ENCODE results near the gene AP3M1.
A peak's percentile ranks its signal among the peaks of the same experiment; 100 is the strongest.

The AP3M1 gene

DNA sequence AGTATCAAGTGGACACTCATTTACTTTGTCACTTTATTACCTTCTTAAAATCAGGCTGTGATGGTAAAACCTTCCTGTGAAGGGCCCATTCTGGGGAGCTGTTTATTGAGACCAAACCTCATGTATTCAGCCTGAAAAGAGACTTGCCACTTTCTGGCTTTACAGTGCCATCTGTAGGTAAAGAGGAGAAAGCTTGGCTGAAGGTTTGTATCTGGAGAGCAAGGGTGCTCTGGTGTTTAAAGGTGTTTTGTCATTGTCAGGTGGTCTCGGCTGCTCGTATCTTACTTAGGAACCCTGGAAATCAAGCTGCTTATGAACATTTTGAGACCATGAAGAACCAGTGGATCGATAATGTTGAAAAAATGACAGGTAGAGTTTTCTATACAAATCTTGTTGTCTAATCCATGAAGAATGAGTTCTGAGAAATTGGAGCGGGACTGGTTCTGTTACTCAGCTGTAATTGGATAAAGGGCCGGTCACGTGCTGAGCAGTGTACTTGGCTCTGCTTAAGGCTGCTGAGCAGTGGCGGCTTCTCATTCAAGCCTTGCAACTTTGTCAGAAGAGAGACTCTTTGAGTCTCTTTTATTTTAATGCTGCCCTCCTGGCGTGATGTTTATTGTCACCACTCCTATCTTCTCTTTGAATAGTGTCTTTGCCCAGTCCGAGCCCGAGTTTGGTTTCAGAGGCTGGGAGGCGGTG lies 46.9 kb downstream of the AP3M1 start:
- H3K27ac ChIP-seq (ENCODE audit: low read depth, low read length), result no peak overlapping the region
- no peak overlapping the region for H2BK15ac ChIP-seq (replicated peaks; ENCODE audit: low read depth)
- DNase-seq, result peak; percentile 71
- H3K4ac ChIP-seq (ENCODE audit: low read depth, low read length), result no peak overlapping the region
- H3K27me3 ChIP-seq (ENCODE audit: insufficient read depth, low read length, poor library complexity), result no peaks in the 10 kb centered on the region
- H3K4me2 ChIP-seq (ENCODE audit: low read length), result no peak overlapping the region
- no peak overlapping the region for H3K9ac ChIP-seq (ENCODE audit: low read length)
- H4K8ac ChIP-seq (ENCODE audit: low read depth, low read length), result no peak overlapping the region
- H2AK5ac ChIP-seq (ENCODE audit: low read length), result no peak overlapping the region
- H4K5ac ChIP-seq (ENCODE audit: low read length), result no peak overlapping the region
- no peak overlapping the region for H3K4me3 ChIP-seq (ENCODE audit: low read length)
- H3K18ac ChIP-seq (ENCODE audit: low read length), result no peak overlapping the region
- H3K4me1 ChIP-seq (ENCODE audit: control insufficient read depth, low read depth, low read length), result no peaks in the 10 kb centered on the region
- no peak overlapping the region for H3K56ac ChIP-seq (ENCODE audit: low read length)
- no peak overlapping the region for H2BK120ac ChIP-seq (ENCODE audit: low read depth, low read length)
- peaks cover 6% of the 10 kb centered on the region for H3K79me1 ChIP-seq (ENCODE audit: low read length)
- no peaks in the 10 kb centered on the region for H3K79me2 ChIP-seq (ENCODE audit: control insufficient read depth, insufficient read depth, low read length)
- no peak overlapping the region for H3K23ac ChIP-seq (ENCODE audit: low read length)
- peaks cover 35% of the 10 kb centered on the region for H3K36me3 ChIP-seq (ENCODE audit: control insufficient read depth, insufficient read depth, low read length)
- H2BK5ac ChIP-seq (ENCODE audit: low read length), result no peak overlapping the region
- no CpG with 5 or more reads among the region's 11 CpGs for WGBS (ENCODE audit: extremely low coverage, insufficient coverage, low lambda C conversion rate)

DNA sequence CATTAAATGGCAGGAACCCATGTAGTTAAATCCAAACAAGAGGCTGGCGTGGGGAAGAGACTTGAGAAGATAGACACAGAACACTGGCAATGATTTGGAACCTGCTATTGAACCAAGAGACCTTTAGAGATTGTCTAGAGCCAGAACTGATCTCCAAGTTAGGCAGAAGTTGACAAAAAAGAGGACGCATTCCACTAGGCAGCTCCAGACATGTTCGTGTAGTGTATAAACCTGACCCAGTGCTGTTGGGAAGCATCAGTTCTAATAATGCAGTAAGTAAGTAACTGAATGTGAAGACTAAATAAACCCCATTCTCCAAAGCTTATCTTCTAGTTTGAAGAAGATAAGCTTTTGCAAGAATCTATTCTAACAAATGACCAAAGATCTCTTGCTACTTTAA lies 50.8 kb downstream of the AP3M1 start:
- H4K5ac ChIP-seq (ENCODE audit: low read length), result no peak overlapping the region
- no peak overlapping the region for H2AK5ac ChIP-seq (ENCODE audit: low read length)
- H3K18ac ChIP-seq (ENCODE audit: low read length), result no peak overlapping the region
- H3K56ac ChIP-seq (ENCODE audit: low read length), result no peak overlapping the region
- H4K8ac ChIP-seq (ENCODE audit: low read depth, low read length), result no peak overlapping the region
- H3K27me3 ChIP-seq (ENCODE audit: insufficient read depth, low read length, poor library complexity), result no peaks in the 10 kb centered on the region
- peaks cover 2% of the 10 kb centered on the region for H3K79me2 ChIP-seq (ENCODE audit: control insufficient read depth, insufficient read depth, low read length)
- no CpG with 5 or more reads among the region's 3 CpGs for WGBS (ENCODE audit: extremely low coverage, insufficient coverage, low lambda C conversion rate)
- no peak overlapping the region for H2BK15ac ChIP-seq (replicated peaks; ENCODE audit: low read depth)
- no peak overlapping the region for H3K27ac ChIP-seq (ENCODE audit: low read depth, low read length)
- peaks cover 2% of the 10 kb centered on the region for H3K79me1 ChIP-seq (ENCODE audit: low read length)
- H3K9ac ChIP-seq (ENCODE audit: low read length), result no peak overlapping the region
- H3K4ac ChIP-seq (ENCODE audit: low read depth, low read length), result no peak overlapping the region
- no peak overlapping the region for H2BK120ac ChIP-seq (ENCODE audit: low read depth, low read length)
- no peak overlapping the region for H3K4me3 ChIP-seq (ENCODE audit: low read length)
- H3K23ac ChIP-seq (ENCODE audit: low read length), result no peak overlapping the region
- H3K36me3 ChIP-seq (ENCODE audit: control insufficient read depth, insufficient read depth, low read length), result peaks cover 33% of the 10 kb centered on the region
- no peak overlapping the region for H3K4me2 ChIP-seq (ENCODE audit: low read length)
- DNase-seq, result no peak
- H2BK5ac ChIP-seq (ENCODE audit: low read length), result no peak overlapping the region
- H3K4me1 ChIP-seq (ENCODE audit: control insufficient read depth, low read depth, low read length), result no peaks in the 10 kb centered on the region

DNA sequence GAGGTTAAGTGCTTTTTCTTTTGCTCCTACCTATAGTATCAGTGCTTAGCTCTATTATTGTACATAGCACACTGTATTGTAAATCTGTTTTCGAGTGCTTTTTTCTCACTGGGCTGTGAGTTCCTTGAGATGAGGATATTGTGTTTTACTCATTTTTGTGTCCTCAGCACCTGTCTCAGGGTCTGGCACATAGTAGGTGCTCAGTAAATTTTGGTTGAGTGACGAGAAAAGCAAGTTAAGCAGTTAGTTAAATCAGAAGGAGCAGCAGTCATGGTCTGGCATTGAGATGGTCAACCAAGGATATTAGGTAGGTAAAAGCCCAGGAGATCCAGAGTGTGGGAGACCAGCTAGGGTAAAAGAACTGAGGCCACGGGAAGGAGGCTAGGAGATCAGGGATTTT lies 51.2 kb downstream of the AP3M1 start:
- H2AK5ac ChIP-seq (ENCODE audit: low read length), result no peak overlapping the region
- H4K8ac ChIP-seq (ENCODE audit: low read depth, low read length), result no peak overlapping the region
- H3K4me1 ChIP-seq (ENCODE audit: control insufficient read depth, low read depth, low read length), result no peaks in the 10 kb centered on the region
- no peak overlapping the region for H3K4me3 ChIP-seq (ENCODE audit: low read length)
- H3K79me1 ChIP-seq (ENCODE audit: low read length), result peaks cover 2% of the 10 kb centered on the region
- H2BK15ac ChIP-seq (replicated peaks; ENCODE audit: low read depth), result no peak overlapping the region
- H3K23ac ChIP-seq (ENCODE audit: low read length), result no peak overlapping the region
- no peaks in the 10 kb centered on the region for H3K27me3 ChIP-seq (ENCODE audit: insufficient read depth, low read length, poor library complexity)
- peaks cover 31% of the 10 kb centered on the region for H3K36me3 ChIP-seq (ENCODE audit: control insufficient read depth, insufficient read depth, low read length)
- H3K27ac ChIP-seq (ENCODE audit: low read depth, low read length), result no peak overlapping the region
- H3K18ac ChIP-seq (ENCODE audit: low read length), result no peak overlapping the region
- H3K4ac ChIP-seq (ENCODE audit: low read depth, low read length), result no peak overlapping the region
- H3K79me2 ChIP-seq (ENCODE audit: control insufficient read depth, insufficient read depth, low read length), result peaks cover 2% of the 10 kb centered on the region
- no peak overlapping the region for H2BK5ac ChIP-seq (ENCODE audit: low read length)
- H3K4me2 ChIP-seq (ENCODE audit: low read length), result no peak overlapping the region
- H2BK120ac ChIP-seq (ENCODE audit: low read depth, low read length), result no peak overlapping the region
- no peak overlapping the region for H3K9ac ChIP-seq (ENCODE audit: low read length)
- no CpG with 5 or more reads among the region's 3 CpGs for WGBS (ENCODE audit: extremely low coverage, insufficient coverage, low lambda C conversion rate)
- no peak overlapping the region for H4K5ac ChIP-seq (ENCODE audit: low read length)
- no peak for DNase-seq
- H3K56ac ChIP-seq (ENCODE audit: low read length), result no peak overlapping the region

- no peak overlapping the region for H3K4ac ChIP-seq (ENCODE audit: low read depth, low read length)
- H2BK5ac ChIP-seq (ENCODE audit: low read length), result no peak overlapping the region
- H3K27me3 ChIP-seq (ENCODE audit: insufficient read depth, low read length, poor library complexity), result no peaks in the 10 kb centered on the region
- H3K9ac ChIP-seq (ENCODE audit: low read length), result no peak overlapping the region
- no peak overlapping the region for H2BK120ac ChIP-seq (ENCODE audit: low read depth, low read length)
- no peaks in the 10 kb centered on the region for H3K4me1 ChIP-seq (ENCODE audit: control insufficient read depth, low read depth, low read length)
- no peak overlapping the region for H4K8ac ChIP-seq (ENCODE audit: low read depth, low read length)
- H3K56ac ChIP-seq (ENCODE audit: low read length), result no peak overlapping the region
- H3K79me1 ChIP-seq (ENCODE audit: low read length), result peaks cover 2% of the 10 kb centered on the region
- no peak overlapping the region for H3K18ac ChIP-seq (ENCODE audit: low read length)
- no CpG with 5 or more reads among the region's 9 CpGs for WGBS (ENCODE audit: extremely low coverage, insufficient coverage, low lambda C conversion rate)
- no peak overlapping the region for H4K5ac ChIP-seq (ENCODE audit: low read length)
- no peak for DNase-seq
- H3K79me2 ChIP-seq (ENCODE audit: control insufficient read depth, insufficient read depth, low read length), result peaks cover 2% of the 10 kb centered on the region
- no peak overlapping the region for H3K23ac ChIP-seq (ENCODE audit: low read length)
- H3K27ac ChIP-seq (ENCODE audit: low read depth, low read length), result no peak overlapping the region
- no peak overlapping the region for H2BK15ac ChIP-seq (replicated peaks; ENCODE audit: low read depth)
- peaks cover 23% of the 10 kb centered on the region for H3K36me3 ChIP-seq (ENCODE audit: control insufficient read depth, insufficient read depth, low read length)
- no peak overlapping the region for H3K4me2 ChIP-seq (ENCODE audit: low read length)
- H3K4me3 ChIP-seq (ENCODE audit: low read length), result no peak overlapping the region
- H2AK5ac ChIP-seq (ENCODE audit: low read length), result no peak overlapping the region
Measured at GRCh38 chr10:74097776-74098175, 52.9 kb downstream of the AP3M1 start.

- Histone ChIP-seq H3K23ac (ENCODE audit: low read length) (no peak overlapping the region), H3K18ac (ENCODE audit: low read length) (no peak overlapping the region), H2BK5ac (ENCODE audit: low read length) (no peak overlapping the region), H3K4me3 (ENCODE audit: low read length) (no peak overlapping the region), H2BK15ac (replicated peaks; ENCODE audit: low read depth) (no peak overlapping the region), H3K36me3 (ENCODE audit: control insufficient read depth, insufficient read depth, low read length) (peaks cover 23% of the 10 kb centered on the region), H3K4ac (ENCODE audit: low read depth, low read length) (no peak overlapping the region), H4K5ac (ENCODE audit: low read length) (no peak overlapping the region), H2AK5ac (ENCODE audit: low read length) (no peak overlapping the region), H3K9ac (ENCODE audit: low read length) (no peak overlapping the region), H3K79me1 (ENCODE audit: low read length) (peaks cover 2% of the 10 kb centered on the region), H3K4me1 (ENCODE audit: control insufficient read depth, low read depth, low read length) (no peaks in the 10 kb centered on the region), H4K8ac (ENCODE audit: low read depth, low read length) (no peak overlapping the region), H3K4me2 (ENCODE audit: low read length) (no peak overlapping the region), H2BK120ac (ENCODE audit: low read depth, low read length) (no peak overlapping the region), H3K27ac (ENCODE audit: low read depth, low read length) (no peak overlapping the region), H3K27me3 (ENCODE audit: insufficient read depth, low read length, poor library complexity) (no peaks in the 10 kb centered on the region), H3K56ac (ENCODE audit: low read length) (no peak overlapping the region), H3K79me2 (ENCODE audit: control insufficient read depth, insufficient read depth, low read length) (peaks cover 2% of the 10 kb centered on the region)
- no CpG with 5 or more reads among the region's 2 CpGs for WGBS (ENCODE audit: extremely low coverage, insufficient coverage, low lambda C conversion rate)
- no peak for DNase-seq
Measured at GRCh38 chr10:74096777-74097176, 53.9 kb downstream of the AP3M1 start.

DNA sequence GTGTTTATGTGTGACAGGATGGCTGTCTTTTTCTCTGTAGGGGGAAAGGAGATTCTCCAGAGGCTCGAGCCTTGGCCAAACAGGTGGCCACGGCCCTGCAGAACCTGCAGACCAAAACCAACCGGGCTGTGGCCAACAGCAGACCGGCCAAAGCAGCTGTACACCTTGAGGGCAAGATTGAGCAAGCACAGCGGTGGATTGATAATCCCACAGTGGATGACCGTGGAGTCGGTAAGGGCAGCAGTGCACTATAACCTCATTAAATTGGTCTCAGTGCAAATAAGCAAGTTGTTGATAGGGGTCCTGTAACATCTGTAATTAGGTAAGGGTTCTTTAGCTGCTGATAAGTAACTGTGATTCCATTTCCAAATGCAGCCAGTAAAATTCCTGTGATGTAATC lies 56.4 kb downstream of the AP3M1 start:
- no peak overlapping the region for H3K4ac ChIP-seq (ENCODE audit: low read depth, low read length)
- H3K79me1 ChIP-seq (ENCODE audit: low read length), result no peaks in the 10 kb centered on the region
- no peak overlapping the region for H3K4me3 ChIP-seq (ENCODE audit: low read length)
- H3K56ac ChIP-seq (ENCODE audit: low read length), result no peak overlapping the region
- no peak overlapping the region for H4K5ac ChIP-seq (ENCODE audit: low read length)
- H2AK5ac ChIP-seq (ENCODE audit: low read length), result no peak overlapping the region
- H3K4me2 ChIP-seq (ENCODE audit: low read length), result no peak overlapping the region
- H2BK15ac ChIP-seq (replicated peaks; ENCODE audit: low read depth), result no peak overlapping the region
- no peak overlapping the region for H2BK120ac ChIP-seq (ENCODE audit: low read depth, low read length)
- no peaks in the 10 kb centered on the region for H3K4me1 ChIP-seq (ENCODE audit: control insufficient read depth, low read depth, low read length)
- no peak overlapping the region for H3K27ac ChIP-seq (ENCODE audit: low read depth, low read length)
- H2BK5ac ChIP-seq (ENCODE audit: low read length), result no peak overlapping the region
- H4K8ac ChIP-seq (ENCODE audit: low read depth, low read length), result no peak overlapping the region
- H3K27me3 ChIP-seq (ENCODE audit: insufficient read depth, low read length, poor library complexity), result no peaks in the 10 kb centered on the region
- peaks cover 18% of the 10 kb centered on the region for H3K36me3 ChIP-seq (ENCODE audit: control insufficient read depth, insufficient read depth, low read length)
- H3K79me2 ChIP-seq (ENCODE audit: control insufficient read depth, insufficient read depth, low read length), result peaks cover 2% of the 10 kb centered on the region
- H3K23ac ChIP-seq (ENCODE audit: low read length), result no peak overlapping the region
- no CpG with 5 or more reads among the region's 7 CpGs for whole genome bisulfite sequencing (ENCODE audit: extremely low coverage, insufficient coverage, low lambda C conversion rate)
- no peak for DNase-seq
- no peak overlapping the region for H3K9ac ChIP-seq (ENCODE audit: low read length)
- H3K18ac ChIP-seq (ENCODE audit: low read length), result no peak overlapping the region
